HepG2 (cell line): ENCODE results near the gene ZNF770. TPM values are rescaled to one million over a fixed set of nuclear protein-coding genes. Genes with fewer than 3 reads are reported as not detected.

Experiments
- ATAC-seq: fragments of 200-7000 bp; cut with Tn5 transposase; 3 replicates; pipeline ENCODE4 v1.9.1; 2020; ENCODE audit warnings: mild to moderate bottlenecking, moderate library complexity
- Bru-seq: library from RNA; stranded (reverse); fragments of 400-500 nt; gene quantifications from one replicate; lab custom pipeline; 2021; lab: Mats Ljungman, UMichigan
- BruChase-seq, 2 experiments: library from RNA; stranded (reverse); fragments of 400-500 nt; gene quantifications; one replicate each; lab custom pipeline; 2021; lab: Mats Ljungman, UMichigan
- BruUV-seq: library from RNA; stranded (reverse); fragments of 400-500 nt; replicated peaks from 2 replicates; lab custom pipeline; 2021; lab: Mats Ljungman, UMichigan
- CTCF ChIA-PET: fragments of 300-600 bp; formaldehyde crosslinking; extraction: SDS; loops from one replicate; lab custom pipeline; 2021; ENCODE audit warnings: low total read pairs, inconsistent platforms, low intra/inter-chr PET ratio; lab: Yijun Ruan, JAX
- POLR2A ChIA-PET: fragments of 350-600 bp; sonication (Branson Sonifier 250); formaldehyde crosslinking; loops from one replicate; lab custom pipeline; 2020; ENCODE audit warnings: antibody characterized with exemption, inconsistent platforms; lab: Yijun Ruan, JAX
- DNase-seq: peaks from one replicate; pipeline ENCODE4 v3.0.0-alpha.2; 2015; ENCODE audit warnings: low spot score
- FAIRE-seq: peaks from 3 replicates; lab custom pipeline; 2011; peaks lifted over from hg19 to GRCh38; lab: Jason Lieb, UNC
- H2AFZ ChIP-seq: one replicate; pipeline ENCODE4 v1.6.1; 2011; ENCODE audit warnings: low read length, inconsistent platforms
- H3K27ac ChIP-seq: fragments of 300-600 bp; 3 replicates; pipeline ENCODE4 v1.8.0; 2011; ENCODE audit warnings: mixed run types, mild to moderate bottlenecking, mixed read lengths, low read length, inconsistent platforms; ENCODE audit not compliant: insufficient read depth; ENCODE audit errors: extremely low read length
- H3K27me3 ChIP-seq, 2 experiments: fragments of 200-600 bp in 1 of 2; 2 replicates in 1 of 2; 3 replicates in 1 of 2; pipeline versions ENCODE4 v1.6.0 to v1.8.0; 2011; ENCODE audit warnings: low read length in 2 of 2, mild to moderate bottlenecking in 2 of 2, moderate library complexity in 2 of 2, inconsistent platforms in 1 of 2; ENCODE audit not compliant: insufficient read depth in 2 of 2, control insufficient read depth in 1 of 2
- H3K36me3 ChIP-seq, 2 experiments: fragments of 200-600 bp in 1 of 2; replicated peaks in 1 of 2; 2 replicates in 1 of 2; 3 replicates in 1 of 2; pipeline versions ENCODE4 v1.5.1 to v1.8.0; 2011; ENCODE audit warnings: low read length in 2 of 2, inconsistent platforms in 1 of 2; ENCODE audit not compliant: insufficient read depth in 2 of 2, control insufficient read depth in 1 of 2
- H3K4me1 ChIP-seq: 2 replicates; pipeline ENCODE4 v1.5.1; 2012; ENCODE audit warnings: low read length, inconsistent platforms; ENCODE audit not compliant: insufficient read depth
- H3K4me2 ChIP-seq: 2 replicates; pipeline ENCODE4 v1.6.0; 2011; ENCODE audit warnings: low read depth, low read length, inconsistent platforms
- H3K4me3 ChIP-seq, 3 experiments: fragments of 200-600 bp in 1 of 3; sonication (generic), shearing (Covaris generic) in 1 of 3; replicated peaks in 1 of 3; 2 replicates each; pipeline ENCODE4 v1.5.1; 2011 to 2016; ENCODE audit warnings: low read length in 3 of 3, inconsistent platforms in 2 of 3, low read depth in 2 of 3, mild to moderate bottlenecking in 2 of 3, control low read depth in 1 of 3, mixed read lengths in 1 of 3; ENCODE audit not compliant: insufficient read depth in 1 of 3
- H3K79me2 ChIP-seq: one replicate; pipeline ENCODE4 v1.6.1; 2011; ENCODE audit warnings: low read length, inconsistent platforms; ENCODE audit not compliant: insufficient read depth
- H3K9ac ChIP-seq: 2 replicates; pipeline ENCODE4 v1.6.0; 2011; ENCODE audit warnings: mild to moderate bottlenecking, low read depth, low read length, inconsistent platforms; ENCODE audit not compliant: insufficient read depth
- H3K9me3 ChIP-seq: 2 replicates; pipeline ENCODE4 v1.5.1; 2012; ENCODE audit warnings: mild to moderate bottlenecking, low read length
- H4K20me1 ChIP-seq: 2 replicates; pipeline ENCODE4 v1.6.0; 2011; ENCODE audit warnings: inconsistent platforms, mild to moderate bottlenecking, low read length, moderate library complexity; ENCODE audit not compliant: insufficient read depth
- ELF4 ChIP-seq: sonication (generic); formaldehyde crosslinking; IDR thresholded peaks from 2 replicates; pipeline ENCODE4 v1.5.0; 2020; ENCODE audit warnings: missing genetic modification reagents, mild to moderate bottlenecking, moderate library complexity, borderline replicate concordance
- FOXK1 ChIP-seq: sonication (generic); formaldehyde crosslinking; IDR thresholded peaks from 2 replicates; pipeline ENCODE4 v1.4.0; 2020; ENCODE audit warnings: low read depth, missing genetic modification reagents, borderline replicate concordance
- GABPA ChIP-seq, 2 experiments: IDR thresholded peaks; 2 replicates each; pipeline ENCODE4 v1.6.1; 2011 to 2016; ENCODE audit warnings: low read depth in 2 of 2, low read length in 1 of 2, missing biosample characterization in 1 of 2, missing genetic modification characterization in 1 of 2
- HDAC6 ChIP-seq: fragments of 200-600 bp; sonication (generic); IDR thresholded peaks from 2 replicates; pipeline ENCODE4 v1.7.0; 2017; ENCODE audit warnings: mild to moderate bottlenecking, antibody characterized with exemption, low read length, low read depth
- MED13 ChIP-seq: sonication (generic); formaldehyde crosslinking; IDR thresholded peaks from 2 replicates; pipeline ENCODE4 v1.5.0; 2020; ENCODE audit warnings: missing genetic modification reagents
- PITX1 ChIP-seq: sonication (generic); formaldehyde crosslinking; IDR thresholded peaks from 2 replicates; pipeline ENCODE4 v1.5.1; 2020; ENCODE audit warnings: mild to moderate bottlenecking, missing genetic modification reagents
- RFXAP ChIP-seq: sonication (generic); formaldehyde crosslinking; IDR thresholded peaks from 2 replicates; pipeline ENCODE4 v1.4.0; 2020; ENCODE audit warnings: missing genetic modification reagents, borderline replicate concordance
- SOX13 ChIP-seq, 3 experiments: fragments of 450-650 bp in 1 of 3; sonication (generic) in 1 of 3; formaldehyde crosslinking in 1 of 3; IDR thresholded peaks in 2 of 3; conservative IDR thresholded peaks in 1 of 3; 2 replicates each; pipeline versions ENCODE4 v1.5.0 to v1.6.1; 2016 to 2020; ENCODE audit warnings: antibody characterized with exemption in 1 of 3, mild to moderate bottlenecking in 1 of 3, missing compliant biosample characterization in 1 of 3, missing genetic modification reagents in 1 of 3, moderate library complexity in 1 of 3
- ZBTB33 ChIP-seq: sonication (generic); formaldehyde crosslinking; IDR thresholded peaks from 2 replicates; pipeline ENCODE4 v1.4.0; 2020; ENCODE audit warnings: missing genetic modification reagents
- ZC3H13 ChIP-seq: sonication (generic); formaldehyde crosslinking; IDR thresholded peaks from 2 replicates; pipeline ENCODE4 v1.8.1; 2023; ENCODE audit warnings: mild to moderate bottlenecking, missing genetic modification reagents, moderate library complexity
- ZKSCAN1 ChIP-seq: fragments of 150-350 bp; IDR thresholded peaks from 2 replicates; pipeline ENCODE4 v1.6.1; 2014; ENCODE audit warnings: low read length
- ZNF275 ChIP-seq: sonication (generic); formaldehyde crosslinking; IDR thresholded peaks from 2 replicates; pipeline ENCODE4 v1.8.0; 2022; ENCODE audit warnings: missing genetic modification reagents, mild to moderate bottlenecking, inconsistent platforms, borderline replicate concordance
- WGBS: methylation state at CpG from one replicate; pipeline ENCODE4 v1.1.6; 2017; ENCODE audit warnings: low lambda C conversion rate; 5-methylcytosine and 5-hydroxymethylcytosine counted together
- in situ Hi-C: cut with HindIII; loops from 2 replicates; pipeline ENCODE4 v1.10.0; 2017; ENCODE audit warnings: low pct_unique_long_range_greater_than_20kb; ENCODE audit not compliant: extremely low pct_ligation_motif_present
- intact Hi-C: fragments of 100-400 bp; cut with micrococcal nuclease; formaldehyde crosslinking; loops from one replicate; pipeline ENCODE4 v1.10.0; 2022; ENCODE audit not compliant: unreplicated experiment
- long read RNA-seq, 2 experiments: library from RNA in 1 of 2; library from polyadenylated mRNA in 1 of 2; stranded (forward) in 1 of 2; unstranded in 1 of 2; transcript quantifications; one replicate each; pipeline ENCODE4 v2.0.0, GENCODE V29; 2019 to 2022
- polyA minus RNA-seq, 3 experiments: library from RNA; depleted of rRNA, polyadenylated mRNA; stranded (reverse); fragments of >200 nt; gene quantifications; 2 replicates each; pipeline ENCODE4 v1.2.3, GENCODE V29; 2011; ENCODE audit warnings: low replicate concordance in 1 of 3
- polyA plus RNA-seq, 8 experiments: library from polyadenylated mRNA; depleted of rRNA in 3 of 8; stranded (reverse) in 7 of 8; unstranded in 1 of 8; fragments of >200 nt; fragmentation: Illumina TruSeq in 4 of 8; extraction: Trizol in 4 of 8; gene quantifications; 2 replicates each; pipeline versions ENCODE4 v1.2.1 to v1.2.3, GENCODE V29; 2011 to 2016; ENCODE audit warnings: low read depth in 4 of 8, missing spikeins in 1 of 8, mixed read lengths in 1 of 8; ENCODE audit not compliant: insufficient read depth in 1 of 8
- total RNA-seq, 5 experiments: library from RNA; depleted of rRNA; stranded (reverse); fragments of >200 nt; fragmentation: Illumina TruSeq; extraction: Trizol; gene quantifications; 2 replicates each; pipeline ENCODE4 v1.2.3, GENCODE V29; 2016; ENCODE audit warnings: low read depth in 1 of 5

The ZNF770 gene
- total RNA-seq (2016; rRNA removed; fragmentation: Illumina TruSeq; extraction: Trizol) (33.1 and 79.5 TPM in 2 replicates), polyA plus RNA-seq (2011; rRNA removed) (13.0 and 15.5 TPM in 2 replicates), polyA minus RNA-seq (2011; rRNA and poly(A)+ RNA removed; ENCODE audit: low replicate concordance) (20.6 and 23.6 TPM in 2 replicates), Bru-seq, nascent RNA (percentile 98 among the genes with signal in this experiment), BruChase-seq, experiment 1, labeled RNA remaining after a 6-hour chase (percentile 99 among the genes with signal in this experiment), BruChase-seq, experiment 2, labeled RNA remaining after a 2-hour chase (percentile 99 among the genes with signal in this experiment)
- 3.2 and 3.5 TPM in 2 replicates for total RNA-seq (2016; cell fraction: cytosol; rRNA removed; fragmentation: Illumina TruSeq; extraction: Trizol; ENCODE audit: low read depth)
- 31.9 and 72.9 TPM in 2 replicates for total RNA-seq (2016; cell fraction: insoluble cytoplasmic fraction; rRNA removed; fragmentation: Illumina TruSeq; extraction: Trizol)
- 22.3 and 25.2 TPM in 2 replicates for total RNA-seq (2016; cell fraction: membrane; rRNA removed; fragmentation: Illumina TruSeq; extraction: Trizol)
- total RNA-seq (2016; cell fraction: nucleus; rRNA removed; fragmentation: Illumina TruSeq; extraction: Trizol) = 29.2 and 36.6 TPM in 2 replicates
- 4.8 and 9.1 TPM in 2 replicates for polyA plus RNA-seq (2011; cell fraction: cytosol; rRNA removed)
- polyA plus RNA-seq (2011; cell fraction: nucleus; rRNA removed) = 6.1 and 8.0 TPM in 2 replicates
- 13.6 and 14.2 TPM in 2 replicates for polyA plus RNA-seq (2012)
- polyA plus RNA-seq (2016; cell fraction: cytosol; fragmentation: Illumina TruSeq; extraction: Trizol; ENCODE audit: low read depth) = 1.4 TPM in 2 replicates
- polyA plus RNA-seq (2016; cell fraction: insoluble cytoplasmic fraction; fragmentation: Illumina TruSeq; extraction: Trizol; ENCODE audit: low read depth) = 37.9 and 43.1 TPM in 2 replicates
- polyA plus RNA-seq (2016; cell fraction: membrane; fragmentation: Illumina TruSeq; extraction: Trizol; ENCODE audit: low read depth) = 6.4 and 6.7 TPM in 2 replicates
- polyA plus RNA-seq (2016; cell fraction: nucleus; fragmentation: Illumina TruSeq; extraction: Trizol; ENCODE audit: insufficient read depth, low read depth) = 26.5 and 28.2 TPM in 2 replicates
- 28.6 and 38.0 TPM in 2 replicates for polyA minus RNA-seq (2011; cell fraction: cytosol; rRNA and poly(A)+ RNA removed)
- polyA minus RNA-seq (2011; cell fraction: nucleus; rRNA and poly(A)+ RNA removed) = 34.9 and 43.5 TPM in 2 replicates
- long read RNA-seq, experiment 1, full-length matches to known transcripts = 10 of 12 reads
- long read RNA-seq, experiment 1, partial matches to known transcripts = 0 of 12 reads
- long read RNA-seq, experiment 1, other reads (novel, unspliced or antisense) = 2 of 12 reads
- long read RNA-seq, experiment 2, full-length matches to known transcripts = 2 of 35 reads
- long read RNA-seq, experiment 2, partial matches to known transcripts = 0 of 35 reads
- long read RNA-seq, experiment 2, other reads (novel, unspliced or antisense) = 33 of 35 reads

- FAIRE-seq (peak; percentile 37), ATAC-seq (peak; percentile 92), DNase-seq (peak; percentile 64)
- Histone ChIP-seq H3K36me3 (peaks cover 0 to 11% of the 10 kb centered on the region in 2 experiments; a peak in 3 of 5 replicates), H3K79me2 (peaks cover 45% of the 10 kb centered on the region), H4K20me1 (peaks cover 30% of the 10 kb centered on the region), H3K9ac (peak within 1 kb of the TSS; percentile 98), H3K4me3 (peak within 1 kb of the TSS; percentile 70 to 95 (median 76)), H3K9me3 (no peaks in the 10 kb centered on the region), H3K27me3 (no peaks in the 10 kb centered on the region; a peak in 2 of 5 replicates), H3K4me2 (peak within 1 kb of the TSS; percentile 87), H3K27ac (peak within 1 kb of the TSS; percentile 96), H3K4me1 (peaks cover 45% of the 10 kb centered on the region), H2AFZ (peak within 1 kb of the TSS; percentile 97)
- in situ Hi-C loops (no loop called here), intact Hi-C loops (loop anchor here (1.0 kb wide), 1 partner anchor 19 kb away; the partner anchor contains the start of gene AQR)
- 3% methylated on average over 25 of the region's 60 CpGs for WGBS
- ChIA-PET CTCF (no interaction called here), POLR2A (interaction anchor here (0.7 to 3.3 kb wide), 11 partner anchors 12 to 645 kb away, joined by 3 to 125 read pairs (median 5); partner anchors contain the start of genes AQR, DPH6, NOP10 and NUTM1)
- BruUV-seq = TSS peak; percentile 93
- TF ChIP-seq RFXAP = peak; percentile 89; the same call in 1 of the 2 replicates
- TF ChIP-seq MED13 (CRISPR knock-in tag) = no peak
- no peak for TF ChIP-seq HDAC6
- TF ChIP-seq PITX1 (CRISPR knock-in tag) = peak; percentile 18; the same call in 1 of the 2 replicates
- peak; percentile 82 for TF ChIP-seq ZC3H13 (CRISPR knock-in tag)
- peak; percentile 75 for TF ChIP-seq GABPA (IDR thresholded peaks at IDR 0.05; ENCODE audit: low read depth, low read length)
- peak; percentile 82 for TF ChIP-seq GABPA (CRISPR knock-in tag; IDR thresholded peaks at IDR 0.05; ENCODE audit: low read depth)
- TF ChIP-seq ZBTB33 (CRISPR knock-in tag) = no peak
- no peak for TF ChIP-seq ELF4 (CRISPR knock-in tag)
- TF ChIP-seq FOXK1 (CRISPR knock-in tag) = peak; percentile 58; the same call in 1 of the 2 replicates
- TF ChIP-seq SOX13 (IDR thresholded peaks at IDR 0.05) = no peak
- peak in 1 of 2 experiments; percentile 4; a peak in 1 of 4 replicates for TF ChIP-seq SOX13 (CRISPR knock-in tag; conservative IDR thresholded peaks at IDR 0.05 in 1 of 2, IDR thresholded peaks at IDR 0.05 in 1 of 2)
- peak; percentile 56; the same call in 1 of the 2 replicates for TF ChIP-seq ZNF275 (CRISPR knock-in tag)
- TF ChIP-seq ZKSCAN1 = peak; percentile 37; the same call in 1 of the 2 replicates
These were observed at the start of gene ZNF770 for GRCh38 chr15:34988027-34988902. ZNF770 (minus strand) TSS chr15:34988287; CDS start chr15:34983434, 4,853 bp downstream.
